NCI-H1436 treated with DMSO at 0.1 percent for 48 hours (cell line): Measurements from ENCODE around the gene CAMK2D.

Source experiments
- DNase-seq: peaks from one replicate; lab custom pipeline; 2025; lab: John Stamatoyannopoulos, UW

CAMK2D gene

DNA sequence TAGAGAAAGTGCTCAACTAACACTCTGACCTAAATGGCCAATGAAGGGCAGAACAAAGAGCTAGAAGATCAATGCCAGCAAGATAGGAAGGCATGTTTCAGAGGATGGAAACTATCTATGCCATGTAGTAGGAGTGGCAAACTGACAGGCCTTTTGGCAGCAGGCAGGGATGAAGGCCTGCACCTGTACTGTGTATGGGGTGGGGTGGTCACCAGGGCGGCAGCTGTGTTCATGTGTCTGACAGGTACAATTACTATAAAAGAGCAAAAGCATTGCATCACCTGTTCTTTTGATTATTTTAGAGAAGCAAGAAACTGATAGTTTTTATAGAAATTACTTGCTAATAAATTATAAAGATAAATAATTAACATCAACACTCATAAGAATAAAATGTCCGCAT, 239.1 kb downstream of the CAMK2D start:
- no peak for DNase-seq

- DNase-seq: no peak
Observed at GRCh38 chr4:113513382-113513781, 248.2 kb downstream of the CAMK2D start.

DNA sequence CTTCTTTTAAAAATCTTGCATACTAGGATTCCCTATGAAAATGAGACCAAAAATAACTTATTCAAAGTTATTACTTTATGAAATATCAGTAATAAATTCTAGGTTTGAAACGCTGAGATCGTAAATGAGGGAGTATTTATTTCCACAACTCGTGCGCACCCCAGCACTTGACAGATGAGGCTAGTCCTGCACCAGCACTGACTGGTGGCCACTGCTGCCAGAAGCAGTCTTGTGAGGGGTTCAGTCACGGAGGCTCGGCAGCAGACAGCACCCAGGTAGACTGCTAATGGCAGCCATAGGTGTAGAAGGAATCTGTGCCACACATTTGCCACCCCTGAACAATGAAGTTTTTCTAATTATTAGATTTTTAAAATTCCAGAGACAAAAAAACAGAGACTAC, 248.7 kb downstream of the CAMK2D start:
- DNase-seq: no peak

- DNase-seq: no peak
Observed at GRCh38 chr4:113511944-113512343, 249.6 kb downstream of the CAMK2D start.

DNA sequence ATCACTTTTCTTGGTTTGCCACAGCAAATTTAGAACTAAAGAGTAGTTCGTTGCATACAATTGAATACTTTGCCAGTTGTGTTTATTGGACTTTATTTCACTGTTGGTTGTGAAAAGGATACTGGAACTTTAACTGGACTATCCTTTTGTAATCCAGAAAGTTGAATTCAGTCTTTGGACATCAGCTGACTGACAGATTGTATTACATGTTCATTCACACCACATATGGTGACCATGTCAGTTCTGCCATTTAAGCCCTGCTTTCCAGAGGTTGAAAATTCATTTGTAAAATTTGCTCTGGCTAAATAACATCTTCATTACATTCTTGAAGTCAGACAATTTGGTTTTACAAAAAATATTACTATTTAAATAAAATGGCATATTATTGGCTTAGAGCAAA, 251.7 kb downstream of the CAMK2D start:
- no peak for DNase-seq

DNA sequence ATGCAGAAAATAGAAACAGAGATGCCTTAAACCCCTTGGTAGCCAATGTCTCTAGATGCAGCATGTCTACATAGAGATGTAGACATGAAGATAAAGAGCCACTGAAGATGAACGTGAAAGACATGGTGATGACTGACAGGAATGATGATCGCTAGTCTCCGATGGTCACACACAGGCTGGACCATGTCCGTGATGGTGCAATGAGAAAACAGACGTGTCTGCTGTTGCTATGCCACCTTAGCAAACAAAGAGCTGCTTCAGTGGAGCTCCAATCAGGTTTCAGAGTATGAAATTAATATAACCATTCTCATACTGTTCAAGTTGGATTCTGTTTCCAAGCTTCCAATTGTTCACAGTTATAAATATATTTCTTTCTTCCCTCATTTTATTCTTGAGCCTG, 256.5 kb downstream of the CAMK2D start:
- DNase-seq: no peak

DNA sequence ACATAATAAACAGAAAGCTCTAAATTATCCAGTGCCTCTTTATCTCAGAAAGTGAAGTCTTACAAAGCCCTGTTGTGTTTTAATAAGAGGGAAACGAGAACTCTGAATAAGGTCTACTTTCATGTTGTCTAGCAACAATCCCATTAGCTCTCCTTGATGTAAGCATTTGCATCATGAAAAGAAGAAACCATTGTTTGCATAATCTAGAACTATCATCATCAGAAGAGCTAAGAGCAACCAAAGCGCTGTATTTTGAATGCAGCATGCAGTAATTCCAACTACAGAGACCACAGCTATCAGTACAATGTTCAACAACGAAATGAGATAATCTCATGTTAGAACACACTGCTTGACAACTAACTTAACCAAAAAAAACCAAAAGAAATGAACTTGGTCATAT, 257.1 kb downstream of the CAMK2D start:
- DNase-seq: peak; percentile 86

DNA sequence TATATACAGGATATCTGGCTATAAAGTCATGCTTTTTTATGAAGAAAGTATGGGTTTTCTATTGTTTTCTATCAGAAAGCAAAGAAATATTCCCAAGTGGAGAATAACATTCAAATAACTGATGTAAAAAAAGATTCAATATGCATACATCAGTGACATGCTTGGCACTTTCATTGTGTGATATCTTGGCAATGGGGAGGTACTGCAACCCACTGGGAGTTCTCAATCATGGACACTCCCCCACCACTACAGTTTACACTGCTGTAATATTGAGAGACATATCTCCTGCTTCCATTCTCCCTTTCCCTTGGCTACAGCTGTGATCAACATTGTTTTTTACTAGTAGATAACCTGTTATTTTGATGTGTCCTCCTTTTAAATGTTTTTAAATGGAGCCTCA, 257.8 kb downstream of the CAMK2D start:
- no peak for DNase-seq

- DNase-seq: no peak
Observed at GRCh38 chr4:113502906-113503305, 258.6 kb downstream of the CAMK2D start.

- DNase-seq: no peak
Observed at GRCh38 chr4:113502476-113502875, 259.1 kb downstream of the CAMK2D start.

DNA sequence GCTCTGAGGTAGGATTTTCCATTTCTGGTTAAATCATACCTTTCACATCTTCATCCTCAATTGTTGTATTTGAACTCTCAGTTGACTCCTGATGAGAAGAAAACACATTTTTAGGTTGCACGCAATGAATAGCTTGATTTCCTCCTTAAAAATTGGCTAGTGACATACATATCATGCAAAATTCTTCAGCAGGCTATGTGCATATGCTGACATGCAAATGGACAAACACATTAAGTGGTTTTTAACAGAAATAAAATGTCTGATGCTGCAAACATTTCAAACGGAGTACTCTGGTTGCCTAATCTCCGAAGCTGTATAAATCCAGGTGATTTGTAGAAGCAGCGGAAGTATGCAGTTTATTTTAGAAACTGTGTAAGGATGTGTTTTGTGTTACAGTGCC, 261.1 kb downstream of the CAMK2D start:
- DNase-seq: no peak

DNA sequence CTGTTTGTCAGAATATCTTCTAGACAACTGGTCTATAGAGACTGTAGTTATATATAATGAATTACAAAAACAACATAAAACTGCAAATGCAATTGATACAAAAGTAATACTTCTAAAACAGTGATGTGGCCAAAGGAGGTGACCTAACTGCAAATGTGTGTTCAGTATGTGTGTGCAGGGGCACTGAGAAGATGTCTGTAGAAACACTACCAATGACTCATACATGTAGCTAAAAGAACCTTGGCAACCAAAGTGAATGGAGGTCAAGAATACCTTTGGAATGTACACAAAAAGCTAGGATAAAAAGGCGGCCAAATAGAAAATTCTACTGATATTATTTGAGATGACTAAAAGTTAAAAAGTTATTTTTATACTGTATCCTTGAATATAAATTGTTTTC, 261.8 kb downstream of the CAMK2D start:
- DNase-seq: no peak

DNA sequence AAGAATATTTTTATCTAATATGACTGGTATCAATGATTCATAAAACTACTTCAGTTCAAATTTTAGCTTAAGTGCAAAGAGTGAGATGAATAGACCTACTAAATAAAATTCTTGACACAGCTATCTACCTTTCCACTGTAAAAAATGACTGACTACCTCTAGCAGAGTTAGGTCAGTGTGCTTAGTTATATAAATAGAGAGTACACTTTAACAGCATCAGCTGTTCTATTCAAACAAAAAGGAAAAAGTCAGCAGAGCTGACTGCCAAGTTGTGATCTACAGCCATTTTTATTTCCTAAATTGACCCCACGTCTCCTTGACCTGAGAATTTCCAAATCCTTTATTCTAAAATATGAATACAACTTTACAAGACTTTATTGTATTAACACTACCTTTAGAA, 262.4 kb downstream of the CAMK2D start:
- DNase-seq: no peak

GRCh38 chr4:113497154-113497884, 264.2 kb downstream of the CAMK2D start:
- DNase-seq: no peak

- no peak for DNase-seq
Observed at GRCh38 chr4:113496698-113497097, 264.8 kb downstream of the CAMK2D start.

- no peak for DNase-seq
Observed at GRCh38 chr4:113495790-113496189, 265.7 kb downstream of the CAMK2D start.

GRCh38 chr4:113483131-113483530, 278.4 kb downstream of the CAMK2D start:
- DNase-seq: no peak

- no peak for DNase-seq
Observed at GRCh38 chr4:113482325-113482724, 279.2 kb downstream of the CAMK2D start.

DNA sequence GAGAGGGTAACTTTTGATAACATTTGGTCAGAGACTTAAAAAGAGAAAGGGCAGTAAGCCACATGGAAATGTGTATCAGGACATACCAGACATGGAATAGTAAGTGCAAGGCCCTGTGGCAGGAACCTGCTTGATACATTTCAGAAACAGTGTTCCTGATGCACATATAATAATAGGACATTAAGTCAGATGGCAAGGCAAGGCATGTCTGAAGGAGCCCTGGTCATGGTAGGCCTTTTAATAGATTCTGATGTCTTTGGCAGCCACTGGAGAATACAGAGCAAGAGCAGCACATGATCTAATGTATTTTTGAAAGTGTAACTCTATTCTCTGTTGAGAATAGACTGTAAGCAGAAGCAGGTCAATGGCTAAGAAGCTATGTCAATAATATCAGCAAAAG, 279.7 kb downstream of the CAMK2D start:
- DNase-seq: no peak

DNA sequence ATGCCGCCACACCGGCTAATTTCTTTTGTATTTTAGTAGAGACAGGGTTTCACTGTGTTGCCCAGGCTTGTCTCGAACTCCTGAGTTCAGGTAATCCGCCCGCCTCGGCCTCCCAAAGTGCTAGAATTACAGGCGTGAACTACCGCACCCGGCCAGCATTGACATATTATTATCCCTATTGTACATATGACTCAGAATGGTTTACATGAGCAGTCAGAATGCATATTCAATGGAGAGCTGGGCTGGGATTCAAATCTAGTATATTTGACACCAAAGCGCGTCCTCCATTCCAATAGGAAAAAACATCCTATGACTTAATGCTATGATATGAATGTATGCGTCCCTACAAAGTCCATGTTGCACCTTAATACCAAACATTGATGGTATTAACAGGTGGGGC, 281.4 kb downstream of the CAMK2D start:
- no peak for DNase-seq

- no peak for DNase-seq
Observed at GRCh38 chr4:113478032-113478431, 283.5 kb downstream of the CAMK2D start.

GRCh38 chr4:113476800-113477199, 284.7 kb downstream of the CAMK2D start:
- no peak for DNase-seq

DNA sequence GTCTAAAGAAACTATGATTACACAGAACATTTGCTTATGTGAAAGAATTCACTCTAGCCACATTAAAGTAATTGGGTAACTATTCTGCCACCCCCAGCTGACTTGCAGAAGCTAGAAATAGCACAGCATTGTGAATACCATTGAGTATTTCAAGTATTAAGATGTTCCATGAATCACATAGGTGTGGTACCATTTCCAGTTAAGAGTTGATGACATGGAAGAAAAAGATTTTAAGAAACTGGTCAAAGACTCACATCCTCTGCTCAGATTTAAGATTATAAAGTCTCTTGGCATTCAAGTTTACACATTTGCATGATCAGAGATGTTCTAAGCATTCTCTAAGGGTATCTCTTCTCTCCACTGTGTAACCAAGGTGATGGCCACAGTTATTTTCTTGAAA, 287.5 kb downstream of the CAMK2D start:
- DNase-seq: no peak

DNA sequence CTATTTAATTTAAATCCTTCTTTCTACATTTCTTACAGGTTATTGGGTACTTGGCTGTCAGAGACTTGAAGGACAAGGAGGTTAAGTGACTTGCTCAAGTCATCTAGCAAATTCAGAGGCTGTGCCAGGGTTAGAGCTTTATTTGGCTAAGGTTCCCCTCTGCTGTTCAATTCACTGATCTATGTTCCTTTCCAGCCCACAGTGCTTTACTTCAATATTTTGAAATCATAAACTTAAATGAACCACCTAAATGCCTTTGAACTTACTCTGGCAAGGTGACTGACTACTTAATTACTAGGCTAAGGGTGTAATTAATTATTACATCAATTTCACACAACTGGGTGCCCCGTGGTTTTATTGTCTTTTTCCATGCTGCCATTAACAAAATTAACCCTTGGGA, 288.7 kb downstream of the CAMK2D start:
- DNase-seq: no peak
